Smooth muscle cell (in vitro differentiated cells): ENCODE data around the gene IFI16. TPM values are rescaled to one million over a fixed set of nuclear protein-coding genes. Genes with fewer than 3 reads are reported as not detected.

Experiments
- DNase-seq: peaks from one replicate; lab custom pipeline; 2025; ENCODE audit not compliant: unreplicated experiment; lab: John Stamatoyannopoulos, UW
- H2AFZ ChIP-seq: fragments of 200-600 bp; sonication (generic); 2 replicates; pipeline ENCODE4 v1.6.0; 2016; ENCODE audit warnings: antibody characterized with exemption, low read depth, mild to moderate bottlenecking
- H3F3A ChIP-seq: fragments of 200-600 bp; sonication (generic); 2 replicates; pipeline ENCODE4 v1.6.0; 2017; ENCODE audit warnings: antibody characterized with exemption, low read depth
- H3K27ac ChIP-seq: fragments of 200-600 bp; sonication (generic); 2 replicates; pipeline ENCODE4 v1.5.1; 2016; ENCODE audit warnings: low read depth, mild to moderate bottlenecking
- H3K27me3 ChIP-seq: fragments of 200-600 bp; sonication (generic); 2 replicates; pipeline ENCODE4 v1.6.1; 2016; ENCODE audit warnings: low read depth, mild to moderate bottlenecking
- H3K36me3 ChIP-seq: fragments of 200-600 bp; sonication (generic); 2 replicates; pipeline ENCODE4 v1.5.1; 2016; ENCODE audit warnings: low read depth
- H3K4me1 ChIP-seq: fragments of 200-600 bp; sonication (generic); 2 replicates; pipeline ENCODE4 v1.5.1; 2016; ENCODE audit warnings: low read depth
- H3K4me2 ChIP-seq: fragments of 200-600 bp; sonication (generic); 2 replicates; pipeline ENCODE4 v1.6.0; 2016; ENCODE audit warnings: mild to moderate bottlenecking
- H3K4me3 ChIP-seq: fragments of 200-600 bp; sonication (generic); 2 replicates; pipeline ENCODE4 v1.5.1; 2016; ENCODE audit warnings: mild to moderate bottlenecking
- H3K79me2 ChIP-seq: fragments of 200-600 bp; sonication (generic); 2 replicates; pipeline ENCODE4 v1.6.0; 2016; ENCODE audit warnings: low read depth, mild to moderate bottlenecking
- H3K9ac ChIP-seq: fragments of 200-600 bp; sonication (generic); 2 replicates; pipeline ENCODE4 v1.6.0; 2016; ENCODE audit warnings: low read depth
- H3K9me3 ChIP-seq: fragments of 200-600 bp; sonication (generic); replicated peaks from 2 replicates; pipeline ENCODE4 v1.5.1; 2016; ENCODE audit warnings: low read depth
- H4K20me1 ChIP-seq: fragments of 200-600 bp; sonication (generic); 2 replicates; pipeline ENCODE4 v1.6.0; 2016; ENCODE audit warnings: low read depth
- CTCF ChIP-seq: fragments of 200-600 bp; sonication (generic); IDR thresholded peaks from 2 replicates; pipeline ENCODE4 v1.5.1; 2017; ENCODE audit warnings: borderline replicate concordance, mild to moderate bottlenecking, antibody characterized with exemption; ENCODE audit not compliant: insufficient read depth, poor library complexity, severe bottlenecking
- WGBS: methylation state at CpG from one replicate; pipeline ENCODE4 v1.1.7; 2016; ENCODE audit warnings: low lambda C conversion rate; 5-methylcytosine and 5-hydroxymethylcytosine counted together
- polyA plus RNA-seq: library from polyadenylated mRNA; unstranded; fragments of >200 nt; fragmentation: Nextera tagmentation; extraction: Ambion mirVana; gene quantifications from 2 replicates; pipeline ENCODE4 v1.2.1, GENCODE V29; 2016
- total RNA-seq: library from RNA; depleted of rRNA; stranded (reverse); fragments of >200 nt; gene quantifications from 2 replicates; pipeline ENCODE4 v1.2.3, GENCODE V29; 2014

The IFI16 gene
- total and polyA plus RNA-seq, 2 experiments from 2014 or later, result 92.1 to 114 TPM

- Histone ChIP-seq H2AFZ (no peak overlapping the region), H3K9me3 (no peaks in the 10 kb centered on the region), H3K27ac (no peak overlapping the region), H3K4me3 (no peak overlapping the region), H3K4me2 (no peak overlapping the region), H3K27me3 (no peaks in the 10 kb centered on the region), H3K79me2 (no peaks in the 10 kb centered on the region), H3K9ac (no peak overlapping the region), H3F3A (no peaks in the 10 kb centered on the region), H3K36me3 (no peaks in the 10 kb centered on the region), H4K20me1 (no peaks in the 10 kb centered on the region), H3K4me1 (no peaks in the 10 kb centered on the region)
- TF ChIP-seq CTCF, result no peak
- 55% methylated on average over 1 of the region's 1 CpG for WGBS
- DNase-seq, result no peak
Observed at GRCh38 chr1:158969855-158970254, 39.9 kb upstream of the IFI16 start.

- Histone ChIP-seq H4K20me1 (no peaks in the 10 kb centered on the region), H3K4me1 (no peaks in the 10 kb centered on the region), H3K79me2 (no peaks in the 10 kb centered on the region), H3K9ac (no peak overlapping the region), H3K9me3 (no peaks in the 10 kb centered on the region), H3K27ac (no peak overlapping the region), H3F3A (no peaks in the 10 kb centered on the region), H3K4me3 (no peak overlapping the region), H3K27me3 (no peaks in the 10 kb centered on the region), H3K4me2 (no peak overlapping the region), H3K36me3 (no peaks in the 10 kb centered on the region), H2AFZ (no peak overlapping the region)
- no peak for DNase-seq
- TF ChIP-seq CTCF, result peak; percentile 16
Observed at GRCh38 chr1:158972841-158973240, 36.9 kb upstream of the IFI16 start.

- no peaks in the 10 kb centered on the region for H4K20me1 ChIP-seq
- H3K4me2 ChIP-seq, result no peak overlapping the region
- H3K27me3 ChIP-seq, result no peaks in the 10 kb centered on the region
- H3K4me1 ChIP-seq, result no peaks in the 10 kb centered on the region
- 35% methylated on average over 4 of the region's 4 CpGs for WGBS
- H3F3A ChIP-seq, result no peaks in the 10 kb centered on the region
- no peaks in the 10 kb centered on the region for H3K9me3 ChIP-seq
- H3K79me2 ChIP-seq, result no peaks in the 10 kb centered on the region
- H3K9ac ChIP-seq, result no peak overlapping the region
- DNase-seq, result no peak
- TF ChIP-seq CTCF, result no peak
- H3K36me3 ChIP-seq, result no peaks in the 10 kb centered on the region
- H3K27ac ChIP-seq, result no peak overlapping the region
- no peak overlapping the region for H2AFZ ChIP-seq
- no peak overlapping the region for H3K4me3 ChIP-seq
Observed at GRCh38 chr1:158976219-158976618, 33.5 kb upstream of the IFI16 start.

GRCh38 chr1:158978730-158979129, 31.0 kb upstream of the IFI16 start:
- Histone ChIP-seq H3K4me2 (no peak overlapping the region), H3K9ac (no peak overlapping the region), H3K4me3 (no peak overlapping the region), H3K4me1 (no peaks in the 10 kb centered on the region), H3F3A (no peaks in the 10 kb centered on the region), H3K27ac (no peak overlapping the region), H2AFZ (no peak overlapping the region), H3K27me3 (no peaks in the 10 kb centered on the region), H3K79me2 (no peaks in the 10 kb centered on the region), H4K20me1 (no peaks in the 10 kb centered on the region), H3K36me3 (no peaks in the 10 kb centered on the region), H3K9me3 (no peaks in the 10 kb centered on the region)
- DNase-seq, result no peak
- WGBS, result 50% methylated on average over 2 of the region's 2 CpGs
- TF ChIP-seq CTCF, result no peak
